Fibroblast of mammary gland (primary cell): Measurements from ENCODE around the gene TPRX2.
"Not testable (repeated sequence)": the region's sequence is repeated elsewhere in the genome, so short reads cannot be mapped to it uniquely, and the experiment has no call there.

Experiments
- DNase-seq: peaks from one replicate; pipeline ENCODE4 v3.0.0-alpha.2; 2010; ENCODE audit warnings: low read depth
- H3K4me3 ChIP-seq: 2 replicates; pipeline ENCODE4 v1.5.1; 2011; ENCODE audit warnings: low read depth, mild to moderate bottlenecking, low read length, moderate library complexity; ENCODE audit not compliant: control insufficient read depth
- CTCF ChIP-seq: conservative IDR thresholded peaks from 2 replicates; pipeline ENCODE4 v1.5.1; 2011; ENCODE audit warnings: low read depth, low read length, inconsistent platforms; ENCODE audit not compliant: control insufficient read depth, insufficient read depth

The TPRX2 gene

GRCh38 chr19:47858646-47859285 lies at the start of gene TPRX2:
Gene TPRX2 (plus strand): TSS chr19:47859235. CDS start chr19:47859247, 12 bp downstream.
- H3K4me3 ChIP-seq: not testable (repeated sequence)

GRCh38 chr19:47813304-47813994 lies 45.6 kb upstream of the TPRX2 start:
- peak; percentile 54 for DNase-seq
- peak; percentile 55 for TF ChIP-seq CTCF

More at GRCh38 chr19:47858646-47859285, at the start of gene TPRX2:
- not testable (repeated sequence) for DNase-seq

GRCh38 chr19:47813995-47814328 lies 45.1 kb upstream of the TPRX2 start:
- TF ChIP-seq CTCF: no peak

More at GRCh38 chr19:47813304-47813994, 45.6 kb upstream of the TPRX2 start:
- H3K4me3 ChIP-seq: no peak overlapping the region

GRCh38 chr19:47816270-47816669 lies 42.8 kb upstream of the TPRX2 start:
- not testable (repeated sequence) for H3K4me3 ChIP-seq

More at GRCh38 chr19:47813995-47814328, 45.1 kb upstream of the TPRX2 start:
- H3K4me3 ChIP-seq: no peak overlapping the region
- DNase-seq: no peak

GRCh38 chr19:47818221-47818620 lies 40.8 kb upstream of the TPRX2 start:
- DNase-seq, H3K4me3 ChIP-seq: not testable (repeated sequence)

More at GRCh38 chr19:47816270-47816669, 42.8 kb upstream of the TPRX2 start:
- DNase-seq: not testable (repeated sequence)

GRCh38 chr19:47819858-47820257 lies 39.2 kb upstream of the TPRX2 start:
- TF ChIP-seq CTCF: no peak
- H3K4me3 ChIP-seq: no peak overlapping the region
- DNase-seq: no peak

GRCh38 chr19:47820410-47820809 lies 38.6 kb upstream of the TPRX2 start:
- no peak overlapping the region for H3K4me3 ChIP-seq

GRCh38 chr19:47821460-47822020 lies 37.5 kb upstream of the TPRX2 start, which contains the start of gene CRX:
Gene CRX (plus strand): TSS chr19:47821937. CDS start chr19:47834444, 12,507 bp downstream.
- TF ChIP-seq CTCF: no peak
- no peak for DNase-seq
- no peak within 1 kb of the TSS for H3K4me3 ChIP-seq

More at GRCh38 chr19:47820410-47820809, 38.6 kb upstream of the TPRX2 start:
- TF ChIP-seq CTCF: no peak
- DNase-seq: no peak
